BLaER1 (cell line): ENCODE data around the gene RASL10A.
A peak's percentile ranks its signal among the peaks of the same experiment; 100 is the strongest.

Experiments used
- H3K27ac ChIP-seq: shearing (Covaris generic); formaldehyde crosslinking; 2 replicates; pipeline ENCODE4 v1.8.1; 2022
- H3K27me3 ChIP-seq: shearing (Covaris generic); formaldehyde crosslinking; 2 replicates; pipeline ENCODE4 v1.8.1; 2022
- H3K36me3 ChIP-seq: shearing (Covaris generic); formaldehyde crosslinking; 2 replicates; pipeline ENCODE4 v1.8.1; 2022
- H3K4me1 ChIP-seq: shearing (Covaris generic); formaldehyde crosslinking; 2 replicates; pipeline ENCODE4 v1.8.1; 2022
- H3K4me2 ChIP-seq: shearing (Covaris generic); formaldehyde crosslinking; 2 replicates; pipeline ENCODE4 v1.8.1; 2022
- H3K4me3 ChIP-seq: shearing (Covaris generic); formaldehyde crosslinking; 2 replicates; pipeline ENCODE4 v1.8.1; 2022
- H3K9ac ChIP-seq: shearing (Covaris generic); formaldehyde crosslinking; 2 replicates; pipeline ENCODE4 v1.8.1; 2022
- H3K9me3 ChIP-seq: shearing (Covaris generic); formaldehyde crosslinking; 2 replicates; pipeline ENCODE4 v1.8.1; 2022
- H4K20me1 ChIP-seq: shearing (Covaris generic); formaldehyde crosslinking; 2 replicates; pipeline ENCODE4 v1.8.1; 2022
- Cebpa-rat ChIP-seq: shearing (Covaris generic); IDR thresholded peaks from 2 replicates; pipeline ENCODE4 v1.8.1; 2022

The RASL10A gene

GRCh38 chr22:29327089-29327764, 11.7 kb upstream of the RASL10A start:
- Histone ChIP-seq H3K9me3 (no peaks in the 10 kb centered on the region), H3K36me3 (peaks cover 46% of the 10 kb centered on the region), H3K27ac (peak overlapping the region; percentile 84), H3K4me3 (no peak overlapping the region), H3K4me1 (peaks cover 59% of the 10 kb centered on the region), H3K9ac (peak overlapping the region; percentile 68), H3K4me2 (peak overlapping the region; percentile 79), H4K20me1 (no peaks in the 10 kb centered on the region), H3K27me3 (no peaks in the 10 kb centered on the region)
- TF ChIP-seq Cebpa-rat = no peak

- no peak for TF ChIP-seq Cebpa-rat
- no peaks in the 10 kb centered on the region for H3K9me3 ChIP-seq
- peaks cover 39% of the 10 kb centered on the region for H3K36me3 ChIP-seq
- H3K9ac ChIP-seq = peak overlapping the region; percentile 68; the same call in 1 of the 2 replicates
- H3K4me2 ChIP-seq = peak overlapping the region; percentile 79; the same call in 1 of the 2 replicates
- H3K27me3 ChIP-seq = no peaks in the 10 kb centered on the region
- H3K4me1 ChIP-seq = peaks cover 51% of the 10 kb centered on the region
- H3K27ac ChIP-seq = peak overlapping the region; percentile 84
- H4K20me1 ChIP-seq = no peaks in the 10 kb centered on the region
- H3K4me3 ChIP-seq = no peak overlapping the region
Observed at GRCh38 chr22:29326481-29326880, 11.0 kb upstream of the RASL10A start.

DNA sequence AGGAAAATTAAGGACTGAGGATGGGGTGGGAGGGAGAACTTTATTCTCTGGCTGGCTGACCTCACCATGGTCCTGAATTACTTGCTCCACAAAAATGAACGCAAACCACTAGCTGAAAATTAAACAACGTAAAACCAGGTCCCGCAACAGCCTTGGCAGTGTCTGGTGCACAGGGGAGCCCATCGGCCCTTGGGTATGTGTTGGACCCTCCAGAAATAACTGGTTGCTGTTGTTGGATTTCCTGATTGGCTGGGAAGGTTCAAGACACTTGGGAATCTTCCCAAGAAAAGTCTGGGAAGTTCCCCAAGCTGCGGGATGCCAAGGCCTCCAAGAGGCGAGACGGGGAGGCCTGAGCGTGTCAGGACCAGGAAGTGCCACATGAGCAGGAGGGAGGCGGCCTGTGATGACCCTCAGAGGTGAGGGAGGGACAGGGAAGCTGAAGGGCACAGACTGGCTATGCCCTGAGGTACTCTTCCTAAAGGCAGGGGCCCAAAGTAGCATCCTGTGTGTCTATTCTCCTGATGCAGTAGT, 10.4 kb upstream of the RASL10A start:
- Histone ChIP-seq H3K4me2 (no peak overlapping the region), H3K27ac (no peak overlapping the region), H3K9ac (no peak overlapping the region), H3K4me3 (no peak overlapping the region), H3K9me3 (no peaks in the 10 kb centered on the region), H3K27me3 (no peaks in the 10 kb centered on the region), H3K36me3 (peaks cover 33% of the 10 kb centered on the region), H4K20me1 (no peaks in the 10 kb centered on the region), H3K4me1 (peaks cover 49% of the 10 kb centered on the region)
- no peak for TF ChIP-seq Cebpa-rat

DNA sequence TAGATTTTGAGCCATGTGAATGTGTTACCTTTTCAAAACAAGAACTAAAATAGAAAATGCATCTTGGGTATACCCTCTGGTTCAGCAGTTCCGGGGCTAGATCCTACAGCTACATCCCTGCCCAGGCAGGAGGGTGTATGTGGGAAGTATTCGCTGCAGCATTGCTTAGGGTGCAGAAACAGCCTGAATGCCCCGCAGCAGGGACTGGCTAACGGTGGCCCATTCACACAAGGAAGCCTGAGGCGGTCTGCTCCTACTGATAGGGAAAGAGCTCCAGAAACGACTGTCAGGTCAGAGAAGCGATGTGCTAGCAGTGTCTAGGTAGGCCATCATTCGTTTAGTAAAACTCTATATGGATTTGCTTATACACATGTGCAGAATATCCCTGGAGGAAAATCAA, 9.9 kb upstream of the RASL10A start:
- Histone ChIP-seq H4K20me1 (no peaks in the 10 kb centered on the region), H3K4me2 (no peak overlapping the region), H3K9me3 (no peaks in the 10 kb centered on the region), H3K4me3 (no peak overlapping the region), H3K36me3 (peaks cover 28% of the 10 kb centered on the region), H3K9ac (no peak overlapping the region), H3K27me3 (no peaks in the 10 kb centered on the region), H3K4me1 (peaks cover 49% of the 10 kb centered on the region), H3K27ac (no peak overlapping the region)
- TF ChIP-seq Cebpa-rat = no peak

- H3K36me3 ChIP-seq = peaks cover 20% of the 10 kb centered on the region
- no peak overlapping the region for H3K4me3 ChIP-seq
Observed at GRCh38 chr22:29323641-29324040, 8.1 kb upstream of the RASL10A start.

DNA sequence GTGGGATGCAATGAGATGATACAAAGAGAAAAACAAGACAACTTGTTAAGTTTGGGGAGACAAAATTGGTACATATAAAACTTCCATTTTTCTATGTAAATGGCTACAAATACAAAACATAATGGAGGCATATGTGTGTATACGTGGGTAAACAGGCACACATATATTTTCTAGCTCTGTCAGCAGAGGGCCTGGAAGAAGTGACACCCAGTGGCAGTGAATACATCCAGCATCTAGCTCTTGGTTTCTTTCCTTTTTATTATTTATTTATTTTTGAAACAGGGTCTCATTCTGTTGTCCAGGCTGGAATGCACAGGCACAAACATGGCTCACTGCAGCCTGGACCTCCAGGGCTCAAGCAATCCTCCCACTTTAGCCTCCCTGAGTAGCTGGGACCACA, 5.0 kb upstream of the RASL10A start:
- Histone ChIP-seq H3K4me2 (peak overlapping the region; percentile 17), H3K36me3 (no peaks in the 10 kb centered on the region), H3K9me3 (no peaks in the 10 kb centered on the region), H3K9ac (no peak overlapping the region), H3K27me3 (peaks cover 20% of the 10 kb centered on the region), H4K20me1 (no peaks in the 10 kb centered on the region), H3K4me1 (peaks cover 10% of the 10 kb centered on the region), H3K27ac (no peak overlapping the region), H3K4me3 (no peak overlapping the region)
- TF ChIP-seq Cebpa-rat = no peak

More at GRCh38 chr22:29323641-29324040, 8.1 kb upstream of the RASL10A start:
- no peaks in the 10 kb centered on the region for H3K27me3 ChIP-seq
- no peak for TF ChIP-seq Cebpa-rat
- H3K4me1 ChIP-seq = peaks cover 33% of the 10 kb centered on the region
- no peak overlapping the region for H3K4me2 ChIP-seq
- H3K9ac ChIP-seq = no peak overlapping the region
- H3K9me3 ChIP-seq = no peaks in the 10 kb centered on the region
- H4K20me1 ChIP-seq = no peaks in the 10 kb centered on the region
- no peak overlapping the region for H3K27ac ChIP-seq

DNA sequence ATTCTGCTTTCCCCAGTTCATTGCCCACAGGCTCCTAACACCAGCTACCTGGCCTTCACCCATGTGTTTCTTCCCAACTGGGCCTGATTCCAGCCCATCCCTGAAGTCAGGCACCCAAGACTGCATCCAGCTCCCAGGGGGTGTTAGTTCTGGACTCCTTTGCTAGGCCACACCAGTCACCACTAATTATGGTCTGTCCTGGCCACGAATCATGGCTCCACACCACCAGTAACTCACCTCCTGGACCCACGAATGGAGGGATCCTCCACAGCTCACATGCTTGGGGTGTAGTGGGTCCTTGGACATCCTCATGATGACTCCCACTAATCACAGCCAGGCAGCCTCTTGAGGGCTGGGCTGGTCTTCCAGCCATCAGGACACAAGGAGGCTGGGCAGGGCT, 3.6 kb upstream of the RASL10A start:
- H4K20me1 ChIP-seq = peaks cover 13% of the 10 kb centered on the region
- no peak for TF ChIP-seq Cebpa-rat

DNA sequence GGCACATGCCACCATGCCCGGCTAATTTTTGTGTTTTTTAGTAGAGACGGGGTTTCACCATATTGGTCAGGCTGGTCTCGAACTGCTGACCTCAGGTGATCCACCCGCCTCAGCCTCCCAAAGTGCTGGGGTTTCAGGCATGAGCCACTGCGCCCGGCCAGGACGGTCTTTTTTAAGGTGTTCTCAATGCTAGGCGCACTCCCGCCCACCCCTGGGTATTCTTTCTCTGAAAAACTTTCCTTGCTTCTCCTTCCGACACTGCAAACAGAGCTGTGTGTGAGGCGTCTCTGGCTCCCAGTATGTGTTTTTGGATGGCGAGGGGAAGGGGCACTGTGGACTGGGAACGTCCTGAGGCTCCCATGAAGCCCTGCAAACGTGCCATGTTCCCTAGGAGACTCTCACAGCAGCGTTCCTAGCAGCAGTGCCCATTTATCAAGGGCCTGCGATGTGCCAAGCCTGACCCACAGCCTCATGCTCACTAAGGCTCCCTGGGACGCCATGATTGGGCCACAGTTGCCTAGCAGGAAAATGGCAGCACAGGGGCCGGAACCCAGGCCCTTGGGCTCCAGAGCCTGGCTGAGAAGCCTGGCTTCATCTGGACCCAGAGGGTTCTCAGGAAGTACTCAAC, 2.4 kb upstream of the RASL10A start:
- H3K4me1 ChIP-seq = peaks cover 17% of the 10 kb centered on the region

More for the DNA sequence above, 3.6 kb upstream of the RASL10A start:
- H3K9ac ChIP-seq = no peak overlapping the region
- H3K36me3 ChIP-seq = no peaks in the 10 kb centered on the region
- H3K27me3 ChIP-seq = peaks cover 34% of the 10 kb centered on the region
- no peak overlapping the region for H3K27ac ChIP-seq
- H3K9me3 ChIP-seq = no peaks in the 10 kb centered on the region
- peaks cover 17% of the 10 kb centered on the region for H3K4me1 ChIP-seq
- H3K4me2 ChIP-seq = no peak overlapping the region
- no peak overlapping the region for H3K4me3 ChIP-seq

GRCh38 chr22:29316141-29316828, 788 bp upstream of the RASL10A start:
- peaks cover 58% of the 10 kb centered on the region for H3K27me3 ChIP-seq
- peaks cover 20% of the 10 kb centered on the region for H3K4me1 ChIP-seq
- no peak overlapping the region for H3K27ac ChIP-seq
- H3K4me2 ChIP-seq = no peak overlapping the region
- TF ChIP-seq Cebpa-rat = no peak
- H4K20me1 ChIP-seq = peaks cover 27% of the 10 kb centered on the region
- no peak overlapping the region for H3K9ac ChIP-seq
- no peaks in the 10 kb centered on the region for H3K36me3 ChIP-seq
- no peaks in the 10 kb centered on the region for H3K9me3 ChIP-seq
- H3K4me3 ChIP-seq = no peak overlapping the region

More for the DNA sequence above, 2.4 kb upstream of the RASL10A start:
- Histone ChIP-seq H3K4me3 (no peak overlapping the region), H3K4me2 (no peak overlapping the region), H3K27me3 (peaks cover 46% of the 10 kb centered on the region), H4K20me1 (peaks cover 25% of the 10 kb centered on the region), H3K27ac (no peak overlapping the region), H3K9ac (no peak overlapping the region), H3K36me3 (no peaks in the 10 kb centered on the region), H3K9me3 (no peaks in the 10 kb centered on the region)
- no peak for TF ChIP-seq Cebpa-rat
